Neural cell (in vitro differentiated cells): ENCODE data around the gene TCFL5. TPM values are rescaled to one million over a fixed set of nuclear protein-coding genes. Genes with fewer than 3 reads are reported as not detected.

Experiments
- H2AFZ ChIP-seq: fragments of 200-600, 300-800 bp; sonication (generic), shearing (Covaris generic); 2 replicates; pipeline ENCODE4 v1.6.0; 2014; ENCODE audit warnings: low read depth, mild to moderate bottlenecking, antibody characterized with exemption, low read length, moderate library complexity
- H3F3A ChIP-seq: fragments of 200-600 bp; shearing (Covaris generic); 2 replicates; pipeline ENCODE4 v1.6.1; 2016; ENCODE audit warnings: mild to moderate bottlenecking, moderate library complexity, mixed read lengths, antibody characterized with exemption, low read length; ENCODE audit not compliant: insufficient read depth, poor library complexity, severe bottlenecking
- H3K27ac ChIP-seq: fragments of 200-600, 300-800 bp; sonication (generic), shearing (Covaris generic); 2 replicates; pipeline ENCODE4 v1.5.1; 2014; ENCODE audit warnings: mild to moderate bottlenecking, low read length, moderate library complexity
- H3K27me3 ChIP-seq: fragments of 300-800, 200-600 bp; sonication (generic), shearing (Covaris generic); 2 replicates; pipeline ENCODE4 v1.6.0; 2014; ENCODE audit warnings: mild to moderate bottlenecking, low read depth, low read length, moderate library complexity; ENCODE audit not compliant: insufficient read depth
- H3K36me3 ChIP-seq: fragments of 300-800, 200-600 bp; sonication (generic), shearing (Covaris generic); 2 replicates; pipeline ENCODE4 v1.5.1; 2014; ENCODE audit warnings: mild to moderate bottlenecking, antibody characterized with exemption, low read length, moderate library complexity; ENCODE audit not compliant: insufficient read depth
- H3K4me2 ChIP-seq: fragments of 300-800, 200-600 bp; sonication (generic), shearing (Covaris generic); 2 replicates; pipeline ENCODE4 v1.6.0; 2014; ENCODE audit warnings: mild to moderate bottlenecking, low read length
- H3K4me3 ChIP-seq: fragments of 300-800, 200-600 bp; sonication (generic), shearing (Covaris generic); 2 replicates; pipeline ENCODE4 v1.5.1; 2014; ENCODE audit warnings: mild to moderate bottlenecking, low read length, moderate library complexity
- H3K79me2 ChIP-seq: fragments of 200-600 bp; shearing (Covaris generic); replicated peaks from 2 replicates; pipeline ENCODE4 v1.6.0; 2014; ENCODE audit warnings: mild to moderate bottlenecking, low read length, moderate library complexity; ENCODE audit not compliant: insufficient read depth
- H3K9ac ChIP-seq: fragments of 300-800, 200-600 bp; sonication (generic), shearing (Covaris generic); 2 replicates; pipeline ENCODE4 v1.6.1; 2016; ENCODE audit warnings: mild to moderate bottlenecking, low read length, mixed read lengths
- H3K9me2 ChIP-seq: fragments of 200-600 bp; shearing (Covaris generic); 2 replicates; pipeline ENCODE4 v1.6.1; 2016; ENCODE audit warnings: mild to moderate bottlenecking, low read length, mixed read lengths; ENCODE audit not compliant: insufficient read depth
- H3K9me3 ChIP-seq: fragments of 200-600, 300-800 bp; sonication (generic), shearing (Covaris generic); 2 replicates; pipeline ENCODE4 v1.6.1; 2016; ENCODE audit warnings: mild to moderate bottlenecking, mixed run types, low read length, moderate library complexity, mixed read lengths
- H4K20me1 ChIP-seq: fragments of 200-600 bp; shearing (Covaris generic); 2 replicates; pipeline ENCODE4 v1.6.1; 2016; ENCODE audit warnings: mild to moderate bottlenecking, mixed run types; ENCODE audit not compliant: insufficient read depth
- EZH2 ChIP-seq: fragments of 200-600, 300-800 bp; shearing (Covaris generic), sonication (generic); IDR thresholded peaks from 2 replicates; pipeline ENCODE4 v1.6.1; 2014; ENCODE audit warnings: antibody characterized with exemption, low read length, borderline replicate concordance, mild to moderate bottlenecking; ENCODE audit not compliant: insufficient read depth, poor library complexity, severe bottlenecking
- MXI1 ChIP-seq: fragments of 450-650 bp; conservative IDR thresholded peaks from 2 replicates; pipeline ENCODE4 v1.6.1; 2014; ENCODE audit warnings: antibody characterized with exemption, mild to moderate bottlenecking; ENCODE audit not compliant: poor library complexity, severe bottlenecking
- RAD21 ChIP-seq: fragments of 450-650 bp; conservative IDR thresholded peaks from 2 replicates; pipeline ENCODE4 v1.6.1; 2014; ENCODE audit warnings: antibody characterized with exemption, mild to moderate bottlenecking, moderate library complexity
- REST ChIP-seq: IDR thresholded peaks from 2 replicates; pipeline ENCODE4 v1.6.1; 2012; ENCODE audit warnings: borderline replicate concordance
- SMC3 ChIP-seq: fragments of 450-650 bp; conservative IDR thresholded peaks from 2 replicates; pipeline ENCODE4 v1.6.1; 2014; ENCODE audit warnings: antibody characterized with exemption, mild to moderate bottlenecking, moderate library complexity; ENCODE audit not compliant: poor library complexity
- TAF1 ChIP-seq: IDR thresholded peaks from 2 replicates; pipeline ENCODE4 v1.6.1; 2012; ENCODE audit warnings: low read depth
- polyA plus RNA-seq: library from polyadenylated mRNA; depleted of rRNA; stranded (reverse); fragments of >200 nt; gene quantifications from 2 replicates; pipeline ENCODE4 v1.2.3, GENCODE V29; 2014

The TCFL5 gene
- polyA plus RNA-seq, 1 donor from 2014 or later, result 9.8 TPM

- H3K4me2 ChIP-seq, result no peak overlapping the region
- no peaks in the 10 kb centered on the region for H3F3A ChIP-seq
- H3K9me2 ChIP-seq, result no peaks in the 10 kb centered on the region
- H3K27me3 ChIP-seq, result no peaks in the 10 kb centered on the region
- H3K9ac ChIP-seq, result no peak overlapping the region
- H3K27ac ChIP-seq, result no peak overlapping the region
- no peak overlapping the region for H2AFZ ChIP-seq
- H3K79me2 ChIP-seq, result peaks cover 3% of the 10 kb centered on the region
- H4K20me1 ChIP-seq, result no peaks in the 10 kb centered on the region
- no peak for TF ChIP-seq MXI1
- H3K9me3 ChIP-seq, result no peaks in the 10 kb centered on the region
- H3K36me3 ChIP-seq, result no peaks in the 10 kb centered on the region
- no peak overlapping the region for H3K4me3 ChIP-seq
These were observed 59.5 kb downstream of the TCFL5 start for GRCh38 chr20:62802026-62802712.

- H3F3A ChIP-seq, result no peaks in the 10 kb centered on the region
- no peak overlapping the region for H3K27ac ChIP-seq
- no peak overlapping the region for H3K9ac ChIP-seq
- H3K27me3 ChIP-seq, result no peaks in the 10 kb centered on the region
- H3K36me3 ChIP-seq, result no peaks in the 10 kb centered on the region
- no peak overlapping the region for H3K4me2 ChIP-seq
- no peak overlapping the region for H2AFZ ChIP-seq
- no peak for TF ChIP-seq REST
- no peaks in the 10 kb centered on the region for H4K20me1 ChIP-seq
- peaks cover 7% of the 10 kb centered on the region for H3K79me2 ChIP-seq
- H3K4me3 ChIP-seq, result no peak overlapping the region
- H3K9me2 ChIP-seq, result no peaks in the 10 kb centered on the region
- H3K9me3 ChIP-seq, result no peaks in the 10 kb centered on the region
These were observed 60.2 kb downstream of the TCFL5 start for GRCh38 chr20:62801284-62802010.

- Histone ChIP-seq H4K20me1 (no peaks in the 10 kb centered on the region), H3K27me3 (no peaks in the 10 kb centered on the region), H3K9ac (no peak overlapping the region), H3K36me3 (no peaks in the 10 kb centered on the region), H3K4me2 (no peak overlapping the region), H3K4me3 (no peak overlapping the region), H2AFZ (no peak overlapping the region), H3K9me3 (no peaks in the 10 kb centered on the region), H3K79me2 (peaks cover 3% of the 10 kb centered on the region), H3K27ac (no peak overlapping the region), H3K9me2 (no peaks in the 10 kb centered on the region), H3F3A (no peaks in the 10 kb centered on the region)
- TF ChIP-seq SMC3 (no peak), RAD21 (no peak), REST (no peak), EZH2 (no peak), TAF1 (no peak)
These were observed 61.0 kb downstream of the TCFL5 start for GRCh38 chr20:62800314-62801259.
